Vagina (tissue), 2 donors: Measurements from ENCODE around the gene UBE2E2. TPM values are rescaled to one million over a fixed set of nuclear protein-coding genes. Genes with fewer than 3 reads are reported as not detected.

ENCODE experiments used
- DNase-seq, 2 donors: peaks; one replicate each; pipeline ENCODE4 v3.0.0-alpha.2; 2017; ENCODE audit errors: extremely low spot score in 2 of 2
- H3K27ac ChIP-seq: fragments of 200-600 bp; sonication (generic); one replicate; pipeline ENCODE4 v1.5.1; 2019
- H3K27me3 ChIP-seq: fragments of 200-600 bp; sonication (generic); one replicate; pipeline ENCODE4 v1.5.1; 2019
- H3K36me3 ChIP-seq, 2 donors: fragments of 200-600 bp; sonication (generic); one replicate each; pipeline ENCODE4 v1.5.1; 2017 to 2019
- H3K4me1 ChIP-seq: fragments of 200-600 bp; sonication (generic); one replicate; pipeline ENCODE4 v1.5.1; 2019
- H3K4me3 ChIP-seq, 2 donors: fragments of 200-600 bp; sonication (generic); 1 replicate in 1 of 2; 2 replicates in 1 of 2; pipeline ENCODE4 v1.5.1; 2016 to 2019
- H3K9me3 ChIP-seq: fragments of 200-600 bp; sonication (generic); one replicate; pipeline ENCODE4 v1.5.1; 2019
- CTCF ChIP-seq, 3 experiments: fragments of 450-650 bp in 2 of 3; fragments of 200-600 bp in 1 of 3; sonication (generic) in 1 of 3; IDR thresholded peaks; one replicate each; pipeline ENCODE4 v1.5.1; 2017 to 2019; ENCODE audit warnings: antibody characterized with exemption in 3 of 3, mild to moderate bottlenecking in 2 of 3, moderate library complexity in 2 of 3
- POLR2A ChIP-seq, 2 donors: fragments of 450-650 bp; IDR thresholded peaks; one replicate each; pipeline ENCODE4 v1.6.1; 2017; ENCODE audit warnings: antibody characterized with exemption in 2 of 2, mild to moderate bottlenecking in 2 of 2, moderate library complexity in 2 of 2
- POLR2AphosphoS5 ChIP-seq, 2 donors: sonication (generic); formaldehyde crosslinking; IDR thresholded peaks; one replicate each; pipeline ENCODE4 v1.9.0; 2017; ENCODE audit warnings: antibody characterized with exemption in 2 of 2, mild to moderate bottlenecking in 2 of 2, low read depth in 1 of 2; ENCODE audit not compliant: insufficient read depth in 1 of 2
- intact Hi-C: fragments of 100-400 bp; cut with DNase I; formaldehyde crosslinking; loops from one replicate; pipeline ENCODE4 v1.15.1; 2023
- total RNA-seq: library from RNA; depleted of rRNA; stranded (reverse); fragments of >200 nt; gene quantifications from one replicate; pipeline ENCODE4 v1.2.3, GENCODE V29; 2016

The UBE2E2 gene
- total RNA-seq, 1 donor from 2014 or later, result 31.2 TPM

DNA sequence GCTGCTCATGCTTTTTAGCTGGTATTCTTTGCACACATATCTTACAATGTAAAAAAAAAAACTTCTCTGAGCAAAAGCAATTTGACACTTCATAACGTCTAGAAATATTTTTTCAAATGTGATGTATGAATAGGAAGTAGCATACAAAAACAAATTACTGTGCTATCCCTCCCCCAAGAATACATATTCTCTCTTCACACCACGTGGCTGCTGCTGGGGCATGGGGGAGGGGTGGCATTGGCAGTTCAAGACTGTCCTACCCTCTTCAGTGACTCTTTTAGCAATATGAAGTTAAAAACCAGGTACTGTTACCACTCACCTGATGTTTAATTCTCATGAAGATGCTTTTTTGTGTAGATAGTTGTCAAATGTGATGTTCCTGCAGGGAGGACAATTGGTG, 85.6 kb downstream of the UBE2E2 start:
- H3K9me3 ChIP-seq, result no peaks in the 10 kb centered on the region

GRCh38 chr3:23292432-23292831, 89.3 kb downstream of the UBE2E2 start:
- DNase-seq, result no peak
- no peaks in the 10 kb centered on the region for H3K4me1 ChIP-seq
- intact Hi-C loops, result no loop called here
- no peak overlapping the region for H3K27ac ChIP-seq
- H3K27me3 ChIP-seq, result no peaks in the 10 kb centered on the region
- H3K36me3 ChIP-seq, result no peaks in the 10 kb centered on the region
- H3K9me3 ChIP-seq, result no peaks in the 10 kb centered on the region
- TF ChIP-seq CTCF (IDR thresholded peaks at IDR 0.05) (no peak), POLR2AphosphoS5 (IDR thresholded peaks at IDR 0.05; ENCODE audit: insufficient read depth in 1 of 2, low read depth in 1 of 2) (no peak), POLR2A (IDR thresholded peaks at IDR 0.05) (no peak)
- no peak overlapping the region for H3K4me3 ChIP-seq

More for the DNA sequence above, 85.6 kb downstream of the UBE2E2 start:
- H3K27me3 ChIP-seq, result no peaks in the 10 kb centered on the region
- no peaks in the 10 kb centered on the region for H3K36me3 ChIP-seq
- intact Hi-C loops, result no loop called here
- no peaks in the 10 kb centered on the region for H3K4me1 ChIP-seq
- no peak overlapping the region for H3K4me3 ChIP-seq
- H3K27ac ChIP-seq, result no peak overlapping the region
- no peak for DNase-seq
- TF ChIP-seq POLR2AphosphoS5 (IDR thresholded peaks at IDR 0.05; ENCODE audit: insufficient read depth in 1 of 2, low read depth in 1 of 2) (no peak), CTCF (IDR thresholded peaks at IDR 0.05) (no peak)

- Histone ChIP-seq H3K27me3 (no peaks in the 10 kb centered on the region), H3K27ac (no peak overlapping the region), H3K4me1 (no peaks in the 10 kb centered on the region), H3K4me3 (no peak overlapping the region), H3K36me3 (no peaks in the 10 kb centered on the region), H3K9me3 (no peaks in the 10 kb centered on the region)
- no peak for DNase-seq
- intact Hi-C loops, result no loop called here
- TF ChIP-seq CTCF (IDR thresholded peaks at IDR 0.05) (no peak), POLR2AphosphoS5 (IDR thresholded peaks at IDR 0.05; ENCODE audit: insufficient read depth in 1 of 2, low read depth in 1 of 2) (no peak), POLR2A (IDR thresholded peaks at IDR 0.05) (no peak)
Measured at GRCh38 chr3:23294770-23295387, 91.8 kb downstream of the UBE2E2 start.

DNA sequence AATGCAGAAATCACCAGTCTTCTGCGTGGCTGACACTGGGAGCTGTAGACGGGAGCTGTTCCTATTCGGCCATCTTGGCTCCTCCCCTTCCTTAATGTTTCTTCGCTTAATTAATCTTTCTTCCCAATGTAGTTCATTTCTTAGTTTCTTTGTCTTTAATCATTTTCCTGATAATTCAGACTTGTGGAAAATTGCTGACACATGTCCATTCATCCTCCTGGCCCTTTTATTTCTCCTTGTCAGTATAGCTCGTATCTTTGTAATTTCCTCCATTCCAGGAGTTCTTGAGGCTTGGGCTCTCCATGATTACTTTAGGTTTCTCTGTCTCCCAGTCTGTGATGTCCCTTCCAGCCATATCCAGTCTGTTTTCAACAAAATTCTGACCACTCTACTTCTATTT, 98.7 kb downstream of the UBE2E2 start:
- no peak overlapping the region for H3K4me3 ChIP-seq
- peaks cover 9% of the 10 kb centered on the region for H3K4me1 ChIP-seq
- no peaks in the 10 kb centered on the region for H3K9me3 ChIP-seq
- no peak for DNase-seq
- intact Hi-C loops, result no loop called here
- H3K27ac ChIP-seq, result no peak overlapping the region
- no peaks in the 10 kb centered on the region for H3K36me3 ChIP-seq
- TF ChIP-seq CTCF (IDR thresholded peaks at IDR 0.05), result no peak
- no peak for TF ChIP-seq POLR2AphosphoS5 (IDR thresholded peaks at IDR 0.05; ENCODE audit: insufficient read depth in 1 of 2, low read depth in 1 of 2)
- no peak for TF ChIP-seq POLR2A (IDR thresholded peaks at IDR 0.05)
- H3K27me3 ChIP-seq, result no peaks in the 10 kb centered on the region

DNA sequence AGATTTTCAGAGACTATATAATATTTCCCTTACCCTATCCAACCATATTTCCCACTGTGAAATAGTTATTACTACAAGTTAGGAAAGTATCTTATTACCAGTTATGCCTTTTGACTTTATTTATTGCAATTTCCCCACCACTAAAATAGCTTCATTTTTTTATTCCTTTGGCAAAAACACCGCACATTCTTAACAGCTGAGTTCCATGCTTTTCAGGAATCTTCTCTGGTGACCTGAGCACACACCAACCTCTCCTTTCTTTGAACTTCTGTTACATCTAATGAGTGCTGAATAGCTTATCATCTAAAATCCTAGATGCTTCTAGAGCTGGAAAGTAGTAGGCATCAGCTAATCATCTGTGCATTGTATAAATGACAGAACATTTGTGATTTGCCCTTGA, 99.1 kb downstream of the UBE2E2 start:
- TF ChIP-seq CTCF (IDR thresholded peaks at IDR 0.05), result no peak
- no peak for TF ChIP-seq POLR2A (IDR thresholded peaks at IDR 0.05)
- TF ChIP-seq POLR2AphosphoS5 (IDR thresholded peaks at IDR 0.05; ENCODE audit: insufficient read depth in 1 of 2, low read depth in 1 of 2), result no peak
- Histone ChIP-seq H3K36me3 (no peaks in the 10 kb centered on the region), H3K9me3 (no peaks in the 10 kb centered on the region), H3K4me1 (peaks cover 9% of the 10 kb centered on the region), H3K4me3 (no peak overlapping the region), H3K27ac (no peak overlapping the region), H3K27me3 (no peaks in the 10 kb centered on the region)
- intact Hi-C loops, result no loop called here
- DNase-seq, result no peak
